Hippocampal formation (tissue), 2 donors: ENCODE measurements around the gene INF2.

Source experiments
- DNase-seq, 2 donors: peaks; one replicate each; lab custom pipeline; 2025; lab: John Stamatoyannopoulos, UW

Gene INF2

GRCh38 chr14:104676694-104677511 lies 12.5 kb upstream of the INF2 start:
- no peak for DNase-seq

- peak; percentile 51 to 76 for DNase-seq
Measured at GRCh38 chr14:104677512-104678332, 11.7 kb upstream of the INF2 start.

- no peak for DNase-seq
Measured at GRCh38 chr14:104678346-104678745, 11.1 kb upstream of the INF2 start.

- DNase-seq, result peak; percentile 55 to 72
Measured at GRCh38 chr14:104678901-104679705, 10.3 kb upstream of the INF2 start.

- DNase-seq, result no peak
Measured at GRCh38 chr14:104680056-104680805, 9.2 kb upstream of the INF2 start.

GRCh38 chr14:104680806-104681688 lies 8.4 kb upstream of the INF2 start:
- DNase-seq, result peak; percentile 86 to 88

GRCh38 chr14:104681689-104682074 lies 7.7 kb upstream of the INF2 start:
- DNase-seq, result peak; percentile 58 to 69

GRCh38 chr14:104682107-104682593 lies 7.3 kb upstream of the INF2 start:
- DNase-seq, result no peak

- DNase-seq, result no peak
Measured at GRCh38 chr14:104683653-104684448, 5.6 kb upstream of the INF2 start.

GRCh38 chr14:104684449-104684821 lies 5.0 kb upstream of the INF2 start:
- no peak for DNase-seq

GRCh38 chr14:104685216-104685997 lies 4.0 kb upstream of the INF2 start:
- no peak for DNase-seq

GRCh38 chr14:104685998-104686610 lies 3.3 kb upstream of the INF2 start:
- no peak for DNase-seq

- DNase-seq, result no peak
Measured at GRCh38 chr14:104686624-104687517, 2.5 kb upstream of the INF2 start.

- peak in 1 of 2 donors; percentile 45 for DNase-seq
Measured at GRCh38 chr14:104687601-104688504, 1.6 kb upstream of the INF2 start.

- DNase-seq, result no peak
Measured at GRCh38 chr14:104688505-104689108, 811 bp upstream of the INF2 start.
